Mesenchymal stem cell (in vitro differentiated cells and primary cell): ENCODE results near the gene HSD17B7.

ENCODE experiments used
- DNase-seq: peaks from one replicate; pipeline ENCODE4 v3.0.0-alpha.2; 2013
- H2AFZ ChIP-seq: one replicate; pipeline ENCODE4 v1.6.1; 2013; ENCODE audit warnings: low read depth, mild to moderate bottlenecking, control low read depth, inconsistent platforms, low read length, moderate library complexity
- H2AK5ac ChIP-seq: 2 replicates; pipeline ENCODE4 v1.6.1; 2013; ENCODE audit warnings: low read length, moderate library complexity, mild to moderate bottlenecking, inconsistent platforms; ENCODE audit not compliant: severe bottlenecking
- H2BK120ac ChIP-seq: one replicate; pipeline ENCODE4 v1.6.1; 2013; ENCODE audit warnings: low read depth, mild to moderate bottlenecking, inconsistent platforms, low read length, moderate library complexity
- H2BK12ac ChIP-seq, 2 experiments: one replicate each; pipeline ENCODE4 v1.6.1; 2013; ENCODE audit warnings: inconsistent platforms in 2 of 2, low read length in 2 of 2, mild to moderate bottlenecking in 2 of 2, moderate library complexity in 2 of 2, control low read depth in 1 of 2
- H2BK15ac ChIP-seq: one replicate; pipeline ENCODE4 v1.6.1; 2013; ENCODE audit warnings: mild to moderate bottlenecking, low read depth, inconsistent platforms; ENCODE audit not compliant: poor library complexity, severe bottlenecking
- H2BK5ac ChIP-seq: 2 replicates; pipeline ENCODE4 v1.6.1; 2013; ENCODE audit warnings: low read depth, mild to moderate bottlenecking, low read length, control low read depth, inconsistent platforms; ENCODE audit not compliant: poor library complexity, severe bottlenecking
- H3K14ac ChIP-seq, 2 experiments: one replicate each; pipeline ENCODE4 v1.6.1; 2013; ENCODE audit warnings: inconsistent platforms in 2 of 2, low read length in 2 of 2, control low read depth in 1 of 2, mild to moderate bottlenecking in 1 of 2, moderate library complexity in 1 of 2
- H3K18ac ChIP-seq, 2 experiments: one replicate each; pipeline ENCODE4 v1.6.1; 2013; ENCODE audit warnings: inconsistent platforms in 2 of 2, low read length in 2 of 2, control low read depth in 1 of 2, low read depth in 1 of 2, mild to moderate bottlenecking in 1 of 2
- H3K23ac ChIP-seq, 2 experiments: one replicate each; pipeline ENCODE4 v1.6.1; 2013; ENCODE audit warnings: inconsistent platforms in 2 of 2, low read length in 2 of 2, mild to moderate bottlenecking in 2 of 2, moderate library complexity in 2 of 2, control low read depth in 1 of 2
- H3K27ac ChIP-seq: 2 replicates; pipeline ENCODE4 v1.5.1; 2013; ENCODE audit warnings: mild to moderate bottlenecking, moderate library complexity, low read length, control low read depth, inconsistent platforms; ENCODE audit not compliant: poor library complexity, severe bottlenecking
- H3K27me3 ChIP-seq, 2 experiments: 2 replicates each; pipeline versions ENCODE4 v1.6.1 to v1.7.0; 2013; ENCODE audit warnings: low read length in 2 of 2, mild to moderate bottlenecking in 2 of 2, moderate library complexity in 2 of 2, control low read depth in 1 of 2, inconsistent platforms in 1 of 2; ENCODE audit not compliant: control insufficient read depth in 1 of 2, insufficient read depth in 1 of 2
- H3K36me3 ChIP-seq, 2 experiments: 2 replicates each; pipeline versions ENCODE4 v1.6.1 to v1.7.0; 2013; ENCODE audit warnings: low read length in 2 of 2, control low read depth in 1 of 2, inconsistent platforms in 1 of 2, low read depth in 1 of 2, mild to moderate bottlenecking in 1 of 2; ENCODE audit not compliant: insufficient read depth in 2 of 2, control insufficient read depth in 1 of 2
- H3K4ac ChIP-seq, 2 experiments: one replicate each; pipeline ENCODE4 v1.6.1; 2013; ENCODE audit warnings: inconsistent platforms in 2 of 2, low read length in 2 of 2, mild to moderate bottlenecking in 2 of 2, moderate library complexity in 2 of 2, control low read depth in 1 of 2, low read depth in 1 of 2
- H3K4me1 ChIP-seq: 2 replicates; pipeline ENCODE4 v1.6.1; 2013; ENCODE audit warnings: low read depth, low read length, control low read depth; ENCODE audit not compliant: control insufficient read depth, insufficient read depth
- H3K4me2 ChIP-seq: 2 replicates; pipeline ENCODE4 v1.6.1; 2013; ENCODE audit warnings: low read length, mild to moderate bottlenecking, inconsistent platforms; ENCODE audit not compliant: poor library complexity, severe bottlenecking
- H3K4me3 ChIP-seq, 2 experiments: 2 replicates each; pipeline versions ENCODE4 v1.5.1 to v1.7.0; 2013; ENCODE audit warnings: low read length in 2 of 2, mild to moderate bottlenecking in 2 of 2, control low read depth in 1 of 2, low read depth in 1 of 2; ENCODE audit not compliant: insufficient read depth in 1 of 2
- H3K79me1 ChIP-seq: replicated peaks from 2 replicates; pipeline ENCODE4 v1.6.1; 2013; ENCODE audit warnings: mild to moderate bottlenecking, control low read depth, low read length, inconsistent platforms; ENCODE audit not compliant: poor library complexity, severe bottlenecking
- H3K9ac ChIP-seq: 2 replicates; pipeline ENCODE4 v1.7.0; 2013; ENCODE audit warnings: mild to moderate bottlenecking, low read length, moderate library complexity
- H3K9me3 ChIP-seq: 2 replicates; pipeline ENCODE4 v1.7.0; 2013; ENCODE audit warnings: mild to moderate bottlenecking, low read length; ENCODE audit not compliant: control insufficient read depth
- H4K8ac ChIP-seq: one replicate; pipeline ENCODE4 v1.6.1; 2013; ENCODE audit warnings: inconsistent platforms, mild to moderate bottlenecking, low read length, moderate library complexity
- H4K91ac ChIP-seq: one replicate; pipeline ENCODE4 v1.6.1; 2013; ENCODE audit warnings: mild to moderate bottlenecking, low read length, inconsistent platforms
- WGBS: methylation state at CpG from one replicate; pipeline ENCODE4 v1.1.7; 2013; ENCODE audit warnings: mixed read lengths; 5-methylcytosine and 5-hydroxymethylcytosine counted together

Gene HSD17B7

DNA sequence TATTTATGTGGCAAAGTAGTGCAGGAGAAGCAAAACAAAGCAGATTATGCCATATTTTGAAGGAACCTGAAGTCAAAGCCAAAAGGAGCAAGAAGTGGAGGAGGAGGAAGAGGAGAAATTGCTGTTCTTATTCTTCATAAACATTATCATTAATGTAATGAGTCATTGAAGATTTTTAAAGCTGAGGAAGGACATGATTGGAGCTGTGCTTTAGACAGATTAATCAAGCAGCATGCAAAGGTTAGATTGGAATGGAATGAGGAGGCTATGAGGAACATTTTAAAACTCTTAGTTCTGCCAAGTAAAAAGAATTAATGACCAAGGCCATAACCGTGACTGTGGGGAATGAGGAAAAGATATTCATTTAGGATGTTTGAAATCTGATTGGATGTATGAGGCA is 33.0 kb upstream of the HSD17B7 start:
- Histone ChIP-seq H2BK5ac (no peak overlapping the region), H4K91ac (no peak overlapping the region), H3K9me3 (no peaks in the 10 kb centered on the region), H3K23ac (no peak overlapping the region), H4K8ac (no peak overlapping the region), H3K4me2 (no peak overlapping the region), H2AFZ (no peak overlapping the region), H3K4ac (no peak overlapping the region), H3K4me3 (no peak overlapping the region), H2BK12ac (no peak overlapping the region), H2BK120ac (no peak overlapping the region), H2AK5ac (no peak overlapping the region), H3K18ac (no peak overlapping the region), H3K14ac (no peak overlapping the region), H3K79me1 (peaks cover 4% of the 10 kb centered on the region), H2BK15ac (no peak overlapping the region), H3K36me3 (peaks cover 31 to 92% of the 10 kb centered on the region in 2 experiments), H3K27me3 (no peaks in the 10 kb centered on the region), H3K27ac (no peak overlapping the region), H3K9ac (peak overlapping the region; percentile 26), H3K4me1 (no peaks in the 10 kb centered on the region)
- 79% methylated on average over 1 of the region's 1 CpG for WGBS
- DNase-seq: no peak

DNA sequence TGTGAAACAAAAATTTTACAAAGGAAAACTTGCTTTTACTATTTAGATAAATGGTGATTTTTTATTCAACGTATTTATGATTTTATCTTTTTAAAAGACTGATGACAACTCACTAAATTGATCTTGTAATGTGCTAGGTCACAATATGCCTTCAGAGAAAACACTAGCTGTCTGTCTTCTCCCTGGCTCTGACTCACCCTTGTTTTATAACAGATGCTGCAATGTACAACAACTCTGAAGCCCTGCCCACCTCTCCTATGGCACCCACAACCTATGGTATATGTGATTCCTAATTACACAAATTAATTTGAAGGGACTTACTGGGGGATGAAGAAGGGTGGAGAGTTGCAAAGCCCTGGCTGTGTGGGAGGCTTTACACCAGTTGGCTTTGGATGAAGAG is 24.7 kb upstream of the HSD17B7 start:
- no peak overlapping the region for H3K4ac ChIP-seq
- no peaks in the 10 kb centered on the region for H3K4me1 ChIP-seq
- no peak overlapping the region for H2AFZ ChIP-seq
- no peak overlapping the region for H4K91ac ChIP-seq
- no peaks in the 10 kb centered on the region for H3K27me3 ChIP-seq
- no peak overlapping the region for H2BK15ac ChIP-seq
- peaks cover 12 to 93% of the 10 kb centered on the region in 2 experiments for H3K36me3 ChIP-seq
- no peak overlapping the region for H3K23ac ChIP-seq
- H3K18ac ChIP-seq: no peak overlapping the region
- no peak overlapping the region for H3K4me2 ChIP-seq
- H3K14ac ChIP-seq: no peak overlapping the region
- H3K79me1 ChIP-seq: no peaks in the 10 kb centered on the region
- H3K4me3 ChIP-seq: no peak overlapping the region
- H3K9me3 ChIP-seq: no peaks in the 10 kb centered on the region
- no peak for DNase-seq
- WGBS: 80% methylated on average over 1 of the region's 1 CpG
- H4K8ac ChIP-seq: no peak overlapping the region
- no peak overlapping the region for H2BK120ac ChIP-seq
- no peak overlapping the region for H3K9ac ChIP-seq
- H2BK12ac ChIP-seq: no peak overlapping the region
- no peak overlapping the region for H2AK5ac ChIP-seq
- no peak overlapping the region for H2BK5ac ChIP-seq
- no peak overlapping the region for H3K27ac ChIP-seq

DNA sequence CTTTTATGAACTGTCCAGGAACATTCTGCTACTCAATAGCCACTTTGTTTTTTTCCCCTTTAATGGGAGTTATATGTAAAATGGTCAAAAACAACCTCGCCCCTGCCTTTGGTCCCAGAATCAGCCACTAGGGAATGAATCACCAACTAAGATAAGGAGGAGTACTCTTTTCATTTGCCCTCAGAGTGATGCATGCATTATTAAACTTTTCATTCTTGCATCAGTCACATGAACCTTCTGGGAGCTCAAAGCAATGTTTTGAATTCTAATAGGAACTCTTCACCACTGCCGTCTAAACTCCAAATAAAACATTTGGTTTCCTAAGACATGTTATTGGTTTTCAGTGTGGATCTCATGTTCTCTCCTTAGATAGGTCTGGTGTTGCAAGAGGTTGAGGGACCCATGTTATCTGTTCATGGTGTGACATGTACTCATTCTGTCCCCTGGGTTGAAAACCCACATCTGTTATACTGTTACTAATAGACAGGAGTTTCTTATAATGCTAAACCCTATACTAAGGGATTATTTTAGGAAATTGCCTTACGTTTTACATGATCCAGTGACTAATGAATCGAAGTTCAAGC is 17.8 kb upstream of the HSD17B7 start:
- Histone ChIP-seq H4K91ac (no peak overlapping the region), H3K27ac (no peak overlapping the region), H3K4me1 (no peaks in the 10 kb centered on the region), H3K4me2 (no peak overlapping the region), H3K18ac (no peak overlapping the region), H3K27me3 (no peaks in the 10 kb centered on the region), H3K9me3 (no peaks in the 10 kb centered on the region), H3K9ac (peak overlapping the region; percentile 68), H3K4ac (no peak overlapping the region), H3K14ac (no peak overlapping the region), H3K23ac (no peak overlapping the region), H3K4me3 (no peak overlapping the region), H2BK15ac (no peak overlapping the region), H2BK12ac (no peak overlapping the region), H2BK120ac (no peak overlapping the region), H2BK5ac (no peak overlapping the region), H2AFZ (no peak overlapping the region), H2AK5ac (no peak overlapping the region), H3K36me3 (peaks cover 17 to 95% of the 10 kb centered on the region in 2 experiments), H4K8ac (no peak overlapping the region), H3K79me1 (no peaks in the 10 kb centered on the region)
- no peak for DNase-seq
- 100% methylated on average over 1 of the region's 4 CpGs for WGBS

DNA sequence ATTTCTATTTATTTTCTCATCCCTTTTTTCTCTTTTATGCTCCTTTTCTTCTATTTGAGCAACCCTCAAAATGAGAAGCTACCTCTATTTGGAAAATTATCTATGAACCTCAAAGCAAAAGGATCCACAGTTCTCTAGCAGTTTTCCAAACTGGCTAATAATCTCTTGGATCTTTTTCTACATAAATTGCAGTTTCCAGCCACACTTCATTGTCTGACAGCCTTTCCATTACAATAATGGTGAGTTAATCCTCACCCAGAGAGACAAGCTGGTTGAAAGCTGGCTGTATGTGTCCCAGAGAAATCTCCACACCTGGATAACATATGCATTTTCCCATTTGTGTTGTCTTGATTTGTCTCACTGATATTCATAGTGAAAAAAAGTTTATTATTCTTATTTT is 16.5 kb upstream of the HSD17B7 start:
- H3K79me1 ChIP-seq: no peaks in the 10 kb centered on the region
- DNase-seq: no peak
- peak overlapping the region; percentile 68 for H3K9ac ChIP-seq
- no peak overlapping the region for H4K91ac ChIP-seq
- H3K4me3 ChIP-seq: no peak overlapping the region
- no peak overlapping the region for H4K8ac ChIP-seq
- no peak overlapping the region for H3K27ac ChIP-seq
- no peak overlapping the region for H2AK5ac ChIP-seq
- no peak overlapping the region for H3K4me2 ChIP-seq
- no peaks in the 10 kb centered on the region for H3K27me3 ChIP-seq
- H3K18ac ChIP-seq: no peak overlapping the region
- H3K36me3 ChIP-seq: peaks cover 19 to 95% of the 10 kb centered on the region in 2 experiments
- no peak overlapping the region for H2BK5ac ChIP-seq
- no peaks in the 10 kb centered on the region for H3K4me1 ChIP-seq
- no peak overlapping the region for H2BK12ac ChIP-seq
- H3K9me3 ChIP-seq: no peaks in the 10 kb centered on the region
- no peak overlapping the region for H3K23ac ChIP-seq
- no peak overlapping the region for H3K14ac ChIP-seq
- no peak overlapping the region for H2BK120ac ChIP-seq
- H2AFZ ChIP-seq: no peak overlapping the region
- H2BK15ac ChIP-seq: no peak overlapping the region
- H3K4ac ChIP-seq: no peak overlapping the region
